NCI-H524 (cell line): ENCODE data around the gene SHLD1.

Source experiments
- DNase-seq, 2 experiments: peaks; one replicate each; lab custom pipeline; 2025; lab: John Stamatoyannopoulos, UW

SHLD1 gene

GRCh38 chr20:5820738-5821137, 70.5 kb downstream of the SHLD1 start:
- no peak for DNase-seq

- DNase-seq: no peak
Observed at GRCh38 chr20:5821627-5822215, 71.5 kb downstream of the SHLD1 start.

GRCh38 chr20:5822569-5822968, 72.4 kb downstream of the SHLD1 start:
- no peak for DNase-seq

- DNase-seq: no peak
Observed at GRCh38 chr20:5825130-5825719, 75.0 kb downstream of the SHLD1 start.

GRCh38 chr20:5827098-5827853, 77.1 kb downstream of the SHLD1 start:
- no peak for DNase-seq

GRCh38 chr20:5827861-5828260, 77.7 kb downstream of the SHLD1 start:
- no peak for DNase-seq

- peak; percentile 92 to 99 for DNase-seq
Observed at GRCh38 chr20:5829241-5829809, 79.1 kb downstream of the SHLD1 start.

GRCh38 chr20:5831539-5832237, 81.5 kb downstream of the SHLD1 start:
- no peak for DNase-seq

- DNase-seq: no peak
Observed at GRCh38 chr20:5833309-5833941, 83.2 kb downstream of the SHLD1 start.

GRCh38 chr20:5834436-5835005, 84.3 kb downstream of the SHLD1 start:
- no peak for DNase-seq

GRCh38 chr20:5835321-5835821, 85.2 kb downstream of the SHLD1 start:
- peak in 1 of 2 experiments; percentile 89 for DNase-seq

- DNase-seq: no peak
Observed at GRCh38 chr20:5835871-5836270, 85.7 kb downstream of the SHLD1 start.

GRCh38 chr20:5836569-5836968, 86.4 kb downstream of the SHLD1 start:
- DNase-seq: no peak

GRCh38 chr20:5840411-5841002, 90.3 kb downstream of the SHLD1 start:
- DNase-seq: no peak

- DNase-seq: no peak
Observed at GRCh38 chr20:5841522-5841921, 91.3 kb downstream of the SHLD1 start.

- DNase-seq: no peak
Observed at GRCh38 chr20:5842465-5842864, 92.3 kb downstream of the SHLD1 start.

- no peak for DNase-seq
Observed at GRCh38 chr20:5843054-5843592, 92.9 kb downstream of the SHLD1 start.

- DNase-seq: peak in 1 of 2 experiments; percentile 22
Observed at GRCh38 chr20:5844063-5844681, 94.0 kb downstream of the SHLD1 start.

GRCh38 chr20:5845681-5846615, 95.7 kb downstream of the SHLD1 start:
- peak; percentile 61 to 84 for DNase-seq
